ENCODE measurements around the gene IER2. TPM values are rescaled to one million over a fixed set of nuclear protein-coding genes. Genes with fewer than 3 reads are reported as not detected.

IER2 gene
- total and polyA plus RNA-seq, 9 of the 15 experiments (the other 6 are each of a cell fraction or from before 2014, with no cell fraction given) = 4.5 to 205 (median 23.7) TPM

DNA sequence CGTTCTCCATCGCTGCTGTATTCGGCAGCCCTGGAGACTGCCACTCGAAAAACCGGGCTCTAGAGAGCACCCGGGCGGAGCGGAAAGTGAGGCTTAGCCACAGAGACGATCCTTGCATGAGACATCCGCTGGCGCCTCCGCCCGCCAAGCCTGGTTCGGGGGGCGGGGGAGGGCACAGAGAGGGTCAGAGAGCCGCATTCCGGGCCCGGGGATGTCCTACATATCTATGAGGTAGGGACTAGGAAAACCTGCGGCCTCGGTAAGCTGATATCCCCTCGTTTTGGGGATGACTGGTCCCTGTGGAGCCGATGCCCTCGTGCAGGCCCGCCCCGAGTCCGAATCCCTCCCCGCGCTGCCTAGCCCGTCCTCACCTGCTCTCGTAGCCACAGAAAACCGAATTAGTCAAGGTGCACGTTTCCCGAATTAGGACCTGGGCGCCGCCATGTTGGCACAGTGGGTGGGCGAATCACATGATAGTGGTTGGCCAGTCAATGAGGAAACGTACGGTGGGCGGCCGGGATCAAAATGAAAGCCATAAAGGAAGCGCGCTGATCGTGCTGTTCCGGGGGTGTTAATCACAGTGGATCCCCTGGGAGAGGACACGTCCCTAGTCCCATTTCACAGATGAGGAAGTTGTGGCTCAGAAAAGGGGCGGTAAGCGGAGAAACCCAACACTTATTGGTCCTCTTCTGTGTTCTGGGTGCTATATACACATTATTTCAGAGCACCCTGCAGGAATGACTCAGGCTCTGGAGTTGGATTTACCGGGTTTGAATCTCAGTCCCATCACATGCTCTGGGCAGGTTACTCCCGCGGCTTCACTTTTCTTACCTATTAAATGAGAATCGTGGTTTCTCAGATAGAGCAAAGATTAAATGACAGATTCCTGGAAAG, 33.7 kb upstream of the IER2 start, which contains the start of gene TRMT1 (continued):
- TF ChIP-seq TFAP4 (CRISPR knock-in tag; IDR thresholded peaks at IDR 0.05; ENCODE audit: borderline replicate concordance) = peak; percentile 72; the same call in 1 of the 2 replicates
- TF ChIP-seq MAFG (tag; conservative IDR thresholded peaks at IDR 0.05) = peak; percentile 86
- no peak for TF ChIP-seq ZBTB9 (CRISPR knock-in tag; IDR thresholded peaks at IDR 0.05)
- no peak for TF ChIP-seq HOMEZ (CRISPR knock-in tag; IDR thresholded peaks at IDR 0.05)
- no peak for TF ChIP-seq FOXA1 (IDR thresholded peaks at IDR 0.05; ENCODE audit: borderline replicate concordance)
- TF ChIP-seq ZNF766 (CRISPR knock-in tag; conservative IDR thresholded peaks at IDR 0.05) = no peak
- TF ChIP-seq BRF1 (IDR thresholded peaks at IDR 0.05; ENCODE audit: borderline replicate concordance, extremely low read depth, insufficient read length) = no peak
- TF ChIP-seq GMEB1 (CRISPR knock-in tag; IDR thresholded peaks at IDR 0.05) = no peak
- no peak for TF ChIP-seq SP2 (IDR thresholded peaks at IDR 0.05; ENCODE audit: extremely low read depth, low read depth, low read length, poor library complexity, severe bottlenecking)
- TF ChIP-seq CXXC5 (CRISPR knock-in tag; IDR thresholded peaks at IDR 0.05) = peak; percentile 69
- TF ChIP-seq COPS2 (conservative IDR thresholded peaks at IDR 0.05) = no peak
- no peak for TF ChIP-seq HNRNPLL (IDR thresholded peaks at IDR 0.05; ENCODE audit: low read depth, low read length, poor library complexity, severe bottlenecking)
- no peak for TF ChIP-seq CREBBP (IDR thresholded peaks at IDR 0.05; ENCODE audit: low read depth, low read length)
